GM18519 (cell line): Measurements from ENCODE around the gene PSG6.
"Not testable (repeated sequence)": the region's sequence is repeated elsewhere in the genome, so short reads cannot be mapped to it uniquely, and the experiment has no call there.

Source experiments
- ATAC-seq: cut with Tn5 transposase; IDR thresholded peaks from one replicate; pipeline ENCODE4 v1.9.1; 2021; ENCODE audit warnings: mild to moderate bottlenecking, moderate library complexity; ENCODE audit not compliant: unreplicated experiment, low FRiP score

Gene PSG6

DNA sequence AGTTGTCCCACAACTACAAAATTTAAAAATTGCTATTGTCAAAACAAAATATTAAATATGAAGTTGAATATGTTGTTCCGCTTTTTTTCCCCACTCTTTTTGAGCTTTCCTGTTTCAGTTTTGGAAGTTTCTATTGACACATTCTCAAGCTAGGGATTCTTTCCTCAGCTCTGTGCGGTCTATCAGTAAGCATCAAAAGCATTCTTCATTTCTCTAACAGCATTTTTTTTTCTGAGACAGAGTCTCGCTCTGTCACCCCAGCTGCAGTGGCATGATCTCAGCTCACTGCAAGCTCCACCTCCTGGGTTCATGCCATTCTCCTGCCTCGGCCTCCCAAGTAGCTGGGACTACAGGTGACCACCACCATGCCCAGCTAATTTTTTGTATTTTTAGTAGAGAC is 4.8 kb downstream of the PSG6 start:
- not testable (repeated sequence) for ATAC-seq

DNA sequence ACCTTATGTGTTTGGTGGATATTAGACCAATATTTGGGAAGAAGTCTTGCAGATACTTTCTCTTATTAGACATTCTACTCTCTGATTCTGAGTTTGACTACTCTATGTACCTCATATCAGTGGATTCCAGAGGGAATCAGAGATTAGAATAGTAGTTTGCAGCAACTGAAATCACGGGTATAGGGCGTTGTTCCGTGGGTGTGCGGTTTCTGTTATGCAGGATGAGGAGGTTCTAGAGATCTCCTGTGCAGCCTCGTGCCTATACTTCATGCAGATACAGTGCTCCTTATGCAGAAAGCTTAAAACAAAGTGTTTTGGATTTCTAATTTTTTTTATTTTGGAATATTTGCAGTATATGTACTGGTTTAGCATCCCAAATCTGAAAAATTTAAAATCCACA is 6.0 kb downstream of the PSG6 start:
- ATAC-seq, result not testable (repeated sequence)

DNA sequence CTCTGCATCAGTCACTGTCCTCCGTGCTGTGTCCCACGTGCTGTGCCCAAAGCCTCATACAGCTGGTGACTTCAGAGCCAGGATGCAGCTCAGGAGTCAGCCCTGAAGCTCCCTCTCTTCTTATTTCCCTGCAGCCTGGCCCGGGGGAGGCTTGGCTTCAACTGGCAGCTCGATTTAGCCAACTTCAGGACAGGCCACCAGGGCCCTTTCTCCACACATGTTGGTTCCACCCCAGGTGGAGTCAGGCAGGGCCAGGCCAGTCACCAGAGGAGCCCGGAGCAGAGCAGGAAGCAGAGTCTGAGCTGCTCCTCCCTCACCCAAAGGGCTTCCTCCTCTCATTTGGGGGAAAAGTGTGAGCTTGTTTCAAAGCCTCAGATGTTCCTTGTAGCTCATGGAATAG is 11.5 kb downstream of the PSG6 start:
- not testable (repeated sequence) for ATAC-seq

DNA sequence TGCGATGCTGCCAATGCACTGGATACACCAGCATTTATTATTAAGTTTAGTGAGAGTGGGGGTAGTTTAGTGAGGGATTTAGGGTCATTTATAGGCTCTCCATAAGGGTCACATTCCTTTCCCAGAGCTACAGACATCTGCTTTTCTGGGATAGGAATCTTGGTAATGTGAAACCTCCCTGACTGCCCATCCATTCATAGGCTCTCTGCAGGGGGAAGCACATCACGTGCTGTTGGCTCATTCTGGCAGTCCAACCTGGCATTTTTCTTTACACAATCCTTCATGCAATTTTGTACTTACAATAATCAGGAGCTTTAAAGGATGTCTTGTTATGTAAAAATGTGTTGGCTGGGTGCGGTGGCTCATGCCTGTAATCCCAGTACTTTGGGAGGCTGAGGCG is 17.1 kb downstream of the PSG6 start:
- not testable (repeated sequence) for ATAC-seq

DNA sequence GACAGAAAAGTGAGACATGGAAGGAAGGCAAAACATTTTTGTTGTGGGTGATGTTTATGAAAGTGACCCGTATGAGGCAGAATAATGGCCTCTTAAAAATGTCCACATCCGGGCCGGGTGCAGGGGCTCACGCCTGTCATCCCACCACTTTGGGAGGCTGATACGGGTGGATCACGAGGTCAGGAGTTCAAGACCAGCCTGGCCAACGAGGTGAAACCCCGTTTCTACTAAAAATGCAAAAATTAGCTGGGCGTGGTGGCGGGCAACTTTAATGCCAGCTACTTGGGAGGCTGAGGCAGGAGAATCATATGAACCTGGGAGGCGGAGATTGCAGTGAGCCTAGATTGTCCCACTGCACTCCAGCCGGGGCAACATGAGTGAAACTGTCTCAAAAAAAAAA is 18.0 kb downstream of the PSG6 start:
- ATAC-seq, result not testable (repeated sequence)

DNA sequence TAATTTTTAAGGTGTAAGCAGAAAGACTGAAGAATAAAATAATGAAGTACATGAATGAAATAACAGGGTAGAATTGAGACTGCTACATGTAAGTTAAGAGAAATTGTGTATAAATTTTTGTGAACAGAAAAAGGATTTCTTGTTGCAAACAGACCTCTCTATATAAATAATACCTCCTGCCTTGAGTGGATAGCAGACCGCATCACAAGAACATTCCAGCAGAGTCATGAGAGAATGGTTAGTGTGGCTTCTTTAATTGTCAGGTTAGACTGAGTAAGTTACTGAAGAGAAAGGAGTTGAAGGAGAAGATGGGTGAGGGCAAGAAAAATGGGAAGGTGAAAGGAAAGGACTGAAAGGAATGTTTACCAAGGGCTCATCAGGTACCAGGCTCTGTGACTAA is 18.6 kb downstream of the PSG6 start:
- ATAC-seq, result not testable (repeated sequence)

DNA sequence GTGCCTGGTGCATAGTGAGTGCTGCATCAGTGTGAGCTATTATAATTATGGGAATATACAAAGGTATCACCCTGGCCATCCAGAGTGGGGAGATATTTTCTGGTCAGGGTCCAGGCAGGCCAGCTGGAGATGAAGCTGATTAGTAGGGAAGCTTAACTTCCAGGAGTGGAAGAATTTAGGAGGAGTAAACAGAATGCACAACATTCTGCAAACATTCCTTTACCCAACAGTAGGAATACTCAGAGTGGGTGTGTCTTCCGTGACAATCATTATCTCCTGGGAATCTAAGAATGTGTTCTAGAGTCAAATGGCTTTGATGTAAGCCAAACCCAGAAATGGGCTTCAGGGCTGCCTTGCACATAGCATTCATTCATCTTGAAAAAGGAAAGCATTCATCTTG is 19.0 kb downstream of the PSG6 start:
- ATAC-seq, result not testable (repeated sequence)

DNA sequence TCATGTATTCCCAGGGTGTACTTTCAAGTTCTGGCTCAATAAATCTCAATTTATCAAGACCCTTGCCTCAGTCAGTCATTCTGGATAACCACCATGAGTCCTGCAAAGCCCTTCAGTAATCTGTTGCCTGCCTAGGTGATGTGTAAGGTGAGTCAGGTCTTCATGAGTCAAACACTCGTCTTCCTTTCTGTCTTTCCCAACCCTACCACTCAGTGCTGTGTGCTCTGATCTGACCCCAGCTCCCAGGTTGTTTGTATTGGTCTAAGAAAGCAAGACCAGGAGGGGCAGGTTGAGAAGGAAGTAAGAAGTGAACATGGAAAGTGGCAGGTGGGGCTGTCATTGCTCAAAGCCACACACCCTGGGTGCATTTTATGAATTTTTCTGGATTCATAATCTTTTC is 20.0 kb downstream of the PSG6 start:
- ATAC-seq, result not testable (repeated sequence)

DNA sequence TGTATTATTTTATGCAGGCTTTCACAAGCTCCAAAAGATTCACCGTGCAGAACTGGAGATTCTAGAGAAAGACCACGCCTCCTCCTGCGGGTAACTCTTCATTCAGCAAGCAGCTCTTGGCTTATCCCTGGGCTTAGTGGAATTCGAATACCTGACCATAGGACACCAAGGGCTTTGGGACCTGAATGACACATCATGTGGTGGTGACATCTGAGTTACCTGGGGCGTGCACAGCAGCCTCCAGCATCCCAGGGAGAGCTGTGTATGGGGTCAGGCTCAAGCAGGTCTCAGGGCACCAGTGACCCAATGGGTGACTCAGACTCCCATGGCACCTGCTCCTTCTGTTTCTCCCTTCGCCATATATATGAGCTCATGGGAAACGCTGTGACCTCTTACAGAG is 27.2 kb downstream of the PSG6 start:
- not testable (repeated sequence) for ATAC-seq

DNA sequence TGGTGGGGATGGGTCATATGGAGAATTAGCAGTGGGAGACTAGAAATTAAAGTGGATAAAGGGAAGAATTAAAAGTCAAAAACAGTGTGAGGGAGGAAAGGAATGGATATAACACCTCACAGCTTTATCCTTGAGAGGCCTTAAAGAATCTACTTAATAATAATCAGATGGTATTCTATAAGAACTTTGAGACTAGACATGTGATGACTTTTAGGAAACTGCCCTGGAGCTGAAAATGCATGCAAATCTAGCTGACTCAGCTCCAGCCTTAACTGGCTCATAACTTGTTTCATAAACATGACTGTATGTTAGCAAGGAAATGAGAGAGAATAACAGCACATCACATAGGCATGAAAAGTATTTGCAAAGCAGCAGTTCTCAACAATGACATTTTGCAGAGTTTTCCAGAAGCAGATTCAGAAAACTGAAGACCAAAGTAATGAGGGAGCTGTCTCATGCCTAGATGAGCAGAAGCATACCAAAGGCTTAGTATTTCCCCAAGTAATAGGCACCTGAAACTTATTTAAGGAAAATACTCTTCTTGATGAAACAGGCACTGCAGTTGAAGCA is 29.7 kb downstream of the PSG6 start:
- not testable (repeated sequence) for ATAC-seq

DNA sequence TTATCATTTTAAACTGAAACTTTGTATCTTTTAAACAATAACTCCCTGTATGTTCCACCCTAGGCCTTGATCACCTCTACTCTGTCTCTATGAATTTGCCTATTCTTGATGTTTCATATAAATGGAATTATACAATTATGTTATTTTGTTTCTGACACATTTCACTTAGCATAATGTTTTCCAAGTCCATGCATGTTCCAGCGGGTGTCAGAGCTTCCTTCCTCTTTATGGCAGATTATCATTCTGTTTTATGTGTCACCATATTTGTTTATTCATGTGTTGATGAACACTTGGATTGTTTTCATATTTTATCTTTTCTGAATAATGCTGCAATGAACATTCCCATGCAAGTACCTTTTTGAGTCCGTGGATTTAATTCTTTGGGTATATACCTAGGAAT is 35.0 kb downstream of the PSG6 start:
- not testable (repeated sequence) for ATAC-seq

DNA sequence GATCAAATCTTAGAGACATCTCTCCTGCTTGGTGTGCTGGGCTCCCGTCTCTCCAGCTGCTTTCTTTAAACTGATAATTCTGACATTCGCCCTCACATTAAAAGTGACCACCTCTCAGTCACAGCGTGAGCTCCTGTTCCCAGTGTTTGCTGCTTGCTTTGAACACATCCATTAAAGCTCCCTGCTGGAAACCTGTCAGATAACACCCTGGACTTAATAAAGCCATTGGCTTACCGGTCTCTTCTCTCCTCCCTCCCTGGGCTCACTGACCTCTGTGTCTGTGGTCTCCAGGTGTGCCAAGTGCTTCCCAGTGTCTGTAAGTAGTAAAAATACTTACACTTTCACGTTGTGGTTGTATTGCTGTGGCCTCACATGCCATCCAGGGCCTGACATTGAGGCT is 35.7 kb downstream of the PSG6 start:
- ATAC-seq, result not testable (repeated sequence)

DNA sequence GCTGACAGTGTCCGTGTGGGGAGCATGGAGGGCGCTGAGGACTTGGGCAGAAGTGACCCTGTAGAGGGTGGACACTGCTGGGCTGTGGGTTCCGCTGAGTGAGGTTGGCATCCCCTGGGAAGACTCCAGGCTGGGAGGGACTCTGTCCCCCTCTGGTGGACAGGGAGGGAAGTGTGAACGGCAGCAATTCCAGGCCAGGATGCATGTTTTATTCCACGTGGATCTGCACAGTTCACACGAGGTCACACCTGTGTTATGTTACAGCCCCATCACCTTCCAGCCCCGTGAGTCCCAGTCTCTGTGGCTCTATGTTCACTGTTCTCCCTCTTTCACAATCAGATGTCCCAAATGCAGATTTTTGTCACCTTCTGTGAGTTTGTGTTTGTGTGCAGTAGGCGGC is 36.4 kb downstream of the PSG6 start:
- not testable (repeated sequence) for ATAC-seq

DNA sequence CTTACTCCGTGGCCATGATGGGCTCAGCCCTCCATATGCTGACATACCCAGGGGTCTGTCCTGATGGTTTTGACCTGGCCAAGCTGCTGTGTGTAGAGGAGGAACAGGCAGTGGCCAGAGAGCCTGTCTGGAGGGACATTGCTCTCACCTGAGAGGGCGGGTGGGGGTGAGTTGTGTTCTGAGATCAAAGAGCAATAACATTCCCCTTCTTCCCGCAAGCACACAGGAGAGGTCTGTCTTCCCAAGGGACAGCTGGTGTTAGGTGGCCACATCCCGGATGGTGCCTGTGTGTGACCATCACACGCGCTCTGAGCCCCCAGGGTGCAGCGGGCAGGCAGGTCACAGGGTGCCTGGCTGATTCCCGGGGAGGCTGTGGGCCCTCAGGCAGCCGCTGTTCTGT is 37.1 kb downstream of the PSG6 start:
- ATAC-seq, result not testable (repeated sequence)

DNA sequence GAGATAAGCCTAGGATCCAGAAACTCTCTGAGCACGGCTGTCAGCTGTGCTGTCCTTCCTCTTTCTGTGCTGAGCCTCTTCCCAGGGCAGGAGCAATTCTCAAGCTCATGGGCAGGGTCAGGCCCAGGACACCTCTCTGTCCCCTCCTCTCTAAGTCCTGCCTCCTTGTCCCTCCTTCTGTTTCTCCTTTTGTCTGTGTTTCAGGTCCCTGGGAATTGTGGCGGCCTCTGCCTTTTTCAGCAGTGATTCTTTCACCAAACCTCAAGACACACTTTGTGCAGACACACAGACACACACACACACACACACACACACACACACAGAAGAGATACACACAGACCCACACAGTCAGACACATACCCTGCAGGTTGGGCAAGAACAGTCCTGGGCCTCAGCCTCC is 38.1 kb downstream of the PSG6 start, which contains the start of gene PSG1:
Gene PSG1 (minus strand): TSS at position 101 of the 400 bp plus-strand sequence. CDS start 132 bp downstream, outside the sequence.
- no peak for ATAC-seq

DNA sequence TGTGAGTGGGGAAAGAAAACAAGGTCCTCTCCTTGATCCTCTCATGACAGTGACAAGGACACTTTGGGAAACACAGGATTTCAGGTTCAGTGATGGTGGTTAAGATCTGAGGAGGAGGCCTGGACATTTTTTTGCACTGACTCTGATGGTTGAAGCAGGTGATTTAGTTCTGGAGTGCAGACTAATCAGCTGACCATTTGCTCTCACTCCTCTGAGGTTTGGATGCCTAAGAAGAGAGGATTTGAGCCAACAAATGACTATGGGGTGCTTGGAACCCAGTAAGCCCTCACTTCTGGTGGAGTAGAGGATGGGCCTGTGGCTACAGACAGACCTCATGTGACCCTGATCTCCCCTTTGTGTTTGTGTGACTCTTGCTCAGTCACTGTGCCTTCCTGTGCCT is 41.1 kb downstream of the PSG6 start:
- not testable (repeated sequence) for ATAC-seq

DNA sequence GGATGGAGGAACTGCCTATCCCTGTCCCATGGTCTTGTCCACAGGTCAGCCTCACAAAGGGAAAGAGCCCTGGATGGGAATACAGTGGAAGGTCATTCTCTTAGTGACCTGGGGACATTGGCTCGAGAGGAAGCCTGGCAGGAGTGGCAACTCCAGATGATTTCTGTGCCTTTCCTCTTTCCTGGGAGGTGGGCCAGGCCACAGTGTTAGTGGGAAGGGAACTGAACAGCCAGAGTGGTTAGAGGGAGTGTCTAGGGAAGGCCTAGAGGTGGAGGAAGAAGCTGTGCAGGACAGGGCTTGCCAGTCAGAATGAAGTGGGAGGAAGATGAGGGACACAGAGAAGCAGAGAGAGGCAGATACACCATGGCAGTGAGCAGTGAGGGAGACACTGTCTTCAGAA is 41.8 kb downstream of the PSG6 start:
- ATAC-seq, result not testable (repeated sequence)

DNA sequence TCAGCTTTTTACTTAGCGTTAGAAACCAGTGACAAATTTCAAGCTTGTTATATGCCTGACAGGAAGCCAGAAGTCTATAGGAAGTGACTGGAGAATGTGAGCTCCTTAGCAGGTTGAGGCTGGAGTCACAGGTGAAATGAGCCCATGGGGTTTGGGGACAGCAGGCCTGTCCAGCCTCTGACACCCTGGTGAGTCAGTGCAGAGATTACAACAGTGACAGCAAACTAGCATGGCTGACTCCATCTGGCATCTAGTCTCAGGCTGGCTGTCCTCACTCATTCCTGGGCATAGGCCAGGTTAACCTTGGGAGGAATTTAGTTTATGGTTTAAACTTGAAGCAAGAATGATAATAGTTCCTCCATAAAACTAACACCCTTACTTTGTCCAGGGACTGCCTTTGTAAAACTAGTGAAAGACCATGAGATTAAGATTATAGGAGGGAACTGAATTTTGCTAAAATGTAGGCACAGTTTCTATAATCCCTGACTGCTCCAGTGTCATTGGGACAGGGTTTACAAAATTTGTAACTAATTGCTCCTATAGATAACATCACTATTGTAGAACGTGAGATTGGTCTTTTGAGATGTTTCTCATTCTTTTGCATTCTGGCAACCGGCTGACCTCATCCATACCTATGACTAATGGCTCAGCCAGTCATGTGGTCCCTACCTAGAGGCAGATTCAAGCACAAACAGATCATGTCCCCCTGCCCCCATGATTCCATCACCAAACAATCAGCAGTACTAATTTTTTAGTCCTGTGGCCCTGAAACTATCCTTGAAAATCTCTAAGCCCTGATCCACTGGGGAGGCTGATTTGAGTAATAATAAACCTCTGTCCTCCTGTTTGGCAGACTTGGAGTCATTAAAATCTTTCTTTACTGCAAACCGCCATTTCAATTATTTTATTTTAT is 42.5 kb downstream of the PSG6 start:
- not testable (repeated sequence) for ATAC-seq

DNA sequence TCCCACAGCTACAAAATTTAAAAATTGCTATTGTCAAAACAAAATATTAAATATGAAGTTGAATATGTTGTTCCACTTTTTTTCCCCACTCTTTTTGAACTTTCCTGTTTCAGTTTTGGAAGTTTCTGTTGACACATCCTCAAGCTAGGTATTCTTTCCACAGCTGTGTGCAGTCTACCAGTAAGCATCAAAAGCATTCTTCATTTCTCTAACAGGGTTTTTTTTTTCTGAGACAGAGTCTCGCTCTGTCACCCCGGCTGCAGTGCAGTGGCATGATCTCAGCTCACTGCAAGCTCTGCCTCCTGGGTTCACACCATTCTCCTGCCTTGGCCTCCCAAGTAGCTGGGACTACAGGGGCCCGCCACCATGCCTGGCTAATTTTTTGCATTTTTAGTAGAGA is 43.6 kb downstream of the PSG6 start:
- not testable (repeated sequence) for ATAC-seq

DNA sequence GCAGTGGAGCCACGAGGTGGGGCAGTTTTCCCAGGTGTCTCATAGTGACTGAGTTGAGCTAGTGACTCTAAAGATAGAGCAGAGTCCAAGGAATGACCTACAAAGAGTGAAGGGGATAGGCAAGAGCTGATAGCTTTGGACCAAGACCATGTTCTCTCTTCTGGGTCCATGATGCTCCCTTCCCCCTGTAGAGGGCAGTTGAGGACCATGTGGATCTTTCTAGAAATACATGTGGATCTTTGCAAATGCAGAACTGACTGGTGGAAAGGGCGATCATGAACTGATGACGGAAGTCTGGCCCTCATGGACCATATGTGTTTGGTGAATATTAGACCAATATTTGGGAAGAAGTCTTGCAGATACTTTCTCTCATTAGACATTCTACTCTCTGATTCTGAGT is 45.1 kb downstream of the PSG6 start:
- ATAC-seq, result no peak

DNA sequence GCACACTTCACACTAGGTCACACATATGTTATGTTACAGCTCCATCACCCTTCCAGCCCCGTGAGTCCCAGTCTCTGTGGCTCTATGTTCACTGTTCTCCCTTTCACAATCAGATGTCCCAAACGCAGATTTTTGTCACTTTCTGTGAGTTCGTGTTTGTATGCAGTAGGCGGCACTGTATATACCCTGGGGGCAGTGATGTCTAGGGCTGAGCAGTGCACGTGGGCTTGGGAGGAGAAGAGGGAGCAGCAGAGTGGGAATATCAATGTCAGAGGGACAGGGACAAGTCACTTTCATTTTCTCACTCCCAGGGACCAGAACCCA is 60.2 kb downstream of the PSG6 start:
- no peak for ATAC-seq
